Inferior parietal cortex (tissue), 1 donor: ENCODE data around the gene PLEKHA4.

Source experiments
- DNase-seq: peaks from one replicate; pipeline ENCODE4 v3.0.0-alpha.2; 2016; ENCODE audit errors: extremely low spot score

Gene PLEKHA4

GRCh38 chr19:48833049-48833448 lies 35.4 kb downstream of the PLEKHA4 start:
- DNase-seq = no peak

DNA sequence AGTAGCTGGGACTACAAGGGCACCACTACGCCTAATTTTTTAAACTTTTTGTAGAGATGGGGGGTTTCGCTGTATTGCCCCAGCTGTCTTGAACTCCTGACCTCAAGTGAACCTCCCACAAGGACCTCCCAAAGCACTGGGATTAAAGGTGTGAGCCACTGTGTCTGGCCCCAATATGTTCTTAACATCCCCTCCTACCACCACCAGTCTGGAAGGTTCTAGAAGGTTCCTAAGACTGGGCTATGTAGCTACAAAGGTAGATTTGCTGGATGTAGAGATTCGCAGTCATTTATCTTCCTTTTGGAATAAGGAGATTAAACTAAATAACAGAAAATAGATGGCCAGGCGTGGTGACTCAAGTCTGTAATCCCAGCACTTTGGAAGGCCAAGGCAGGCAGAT lies 37.5 kb downstream of the PLEKHA4 start:
- no peak for DNase-seq

DNA sequence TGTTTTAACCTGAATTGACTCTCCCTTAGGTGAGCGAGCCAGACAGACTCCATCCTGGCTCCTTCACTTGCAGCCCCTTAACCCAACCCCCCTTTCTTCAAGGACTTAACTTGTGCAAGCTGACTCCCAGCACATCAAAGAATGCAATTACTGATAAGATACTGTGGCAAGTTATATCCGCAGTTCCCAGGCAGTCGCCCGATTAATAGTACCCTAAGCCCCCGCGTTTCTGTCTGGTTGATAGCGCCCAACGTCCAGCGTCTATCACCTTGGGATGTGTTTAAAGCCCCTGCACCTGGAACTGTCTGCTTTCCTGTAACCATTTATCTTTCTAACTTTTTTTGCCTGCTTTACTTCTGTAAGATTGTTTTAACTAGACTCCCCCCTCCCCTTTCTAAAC lies 38.3 kb downstream of the PLEKHA4 start:
- DNase-seq = no peak

DNA sequence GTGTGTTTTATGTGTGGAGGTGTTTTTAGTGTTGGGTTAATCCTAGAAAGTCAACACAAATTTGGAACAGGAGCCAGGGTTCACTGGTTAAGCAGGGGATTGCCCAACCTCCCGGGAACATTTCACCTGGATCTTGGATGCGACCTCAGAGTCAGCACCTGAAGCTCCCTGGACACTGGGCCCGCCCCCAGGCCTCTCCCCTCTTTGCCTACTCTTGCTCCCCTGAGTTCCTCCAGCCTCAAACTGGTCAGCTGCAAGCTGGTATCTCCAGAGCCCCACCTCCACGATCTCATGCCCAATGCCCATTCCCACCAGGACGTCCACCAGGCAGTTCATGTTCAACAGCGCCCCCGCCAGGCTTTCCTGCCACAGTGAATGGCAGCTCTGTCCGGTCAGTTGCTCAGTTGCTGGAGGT lies 41.8 kb downstream of the PLEKHA4 start:
- DNase-seq = no peak

- DNase-seq = no peak
Measured at GRCh38 chr19:48822514-48822913, 45.9 kb downstream of the PLEKHA4 start.

- no peak for DNase-seq
Measured at GRCh38 chr19:48821633-48822032, 46.8 kb downstream of the PLEKHA4 start.

- DNase-seq = no peak
Measured at GRCh38 chr19:48819366-48819816, 49.0 kb downstream of the PLEKHA4 start.

- no peak for DNase-seq
Measured at GRCh38 chr19:48818234-48818820, 50.1 kb downstream of the PLEKHA4 start.

DNA sequence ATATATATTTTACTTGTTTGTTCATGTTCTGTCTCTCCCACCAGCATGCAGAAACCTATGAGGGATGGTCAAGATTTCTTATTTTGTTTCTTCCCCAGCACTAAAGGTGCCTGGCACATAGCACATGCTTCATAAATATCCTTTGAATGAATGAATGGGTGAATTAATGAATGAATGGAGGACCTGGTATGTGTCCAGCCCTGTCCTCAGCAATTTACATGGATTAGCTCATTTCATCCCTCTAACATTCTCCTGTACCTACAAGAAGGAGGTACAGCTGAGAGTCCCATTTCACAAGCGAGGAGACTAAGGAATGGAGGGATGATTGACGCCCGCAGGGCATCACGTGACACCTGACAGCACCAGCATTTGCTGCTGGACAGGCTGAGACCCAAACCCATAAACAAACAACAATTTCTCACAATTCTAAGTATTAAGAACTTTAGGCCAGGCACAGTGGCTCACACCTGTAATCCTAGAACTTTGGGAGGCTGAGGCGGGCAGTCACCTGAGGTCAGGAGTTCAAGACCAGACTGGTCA lies 50.8 kb downstream of the PLEKHA4 start:
- DNase-seq = no peak

DNA sequence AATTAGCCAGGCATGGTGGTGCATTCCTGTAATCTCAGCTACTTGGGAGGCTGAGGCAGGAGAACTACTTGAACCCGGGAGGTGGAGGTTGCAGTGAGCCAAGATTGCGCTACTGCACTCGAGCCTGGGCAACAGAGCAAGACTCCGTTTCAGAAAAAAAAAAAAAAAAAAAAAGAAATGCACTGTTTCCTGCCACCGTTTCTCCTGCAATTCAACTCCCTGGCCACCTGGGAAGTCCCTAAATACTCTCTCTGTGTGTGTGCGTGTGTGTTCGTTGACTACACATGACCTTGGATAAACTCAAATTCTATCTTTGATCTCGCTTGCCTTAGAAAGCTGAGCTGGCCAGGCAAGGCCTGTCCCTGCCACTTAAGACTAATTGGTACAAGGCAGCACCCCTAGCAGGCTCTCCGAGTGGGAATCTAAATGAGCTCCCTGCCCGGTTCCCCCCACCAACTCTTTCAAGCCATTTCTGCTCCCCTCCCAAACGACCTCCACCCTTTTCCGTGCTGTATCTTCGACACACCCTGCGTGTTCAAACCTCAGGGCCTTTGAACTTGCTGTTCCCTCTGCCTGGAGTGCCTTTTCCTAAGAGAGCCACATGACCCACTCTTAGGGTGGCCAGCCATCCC lies 52.4 kb downstream of the PLEKHA4 start:
- no peak for DNase-seq

DNA sequence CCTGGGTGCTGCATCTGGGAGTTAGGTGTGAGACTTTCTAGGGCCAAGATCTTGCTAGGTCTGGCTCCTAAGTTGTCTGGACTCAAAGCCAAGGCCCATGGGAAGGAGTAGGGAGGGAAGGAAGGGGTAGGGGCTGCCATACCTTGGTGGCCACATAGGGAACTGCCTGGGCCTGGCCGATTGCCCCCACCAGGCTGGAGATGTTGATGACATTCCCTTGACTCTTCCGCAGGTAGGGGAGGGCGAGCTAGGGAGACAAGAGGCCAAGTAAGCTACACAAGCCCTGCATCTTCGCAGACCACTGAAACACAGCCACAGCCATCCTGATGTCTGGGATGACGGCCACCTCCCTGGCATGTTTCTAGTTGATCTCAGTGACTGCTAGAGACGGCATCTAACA lies 53.5 kb downstream of the PLEKHA4 start:
- no peak for DNase-seq

- no peak for DNase-seq
Measured at GRCh38 chr19:48813123-48813913, 55.1 kb downstream of the PLEKHA4 start.

- DNase-seq = peak; percentile 42
Measured at GRCh38 chr19:48812094-48812929, 56.1 kb downstream of the PLEKHA4 start.

- no peak for DNase-seq
Measured at GRCh38 chr19:48810151-48810550, 58.3 kb downstream of the PLEKHA4 start.

DNA sequence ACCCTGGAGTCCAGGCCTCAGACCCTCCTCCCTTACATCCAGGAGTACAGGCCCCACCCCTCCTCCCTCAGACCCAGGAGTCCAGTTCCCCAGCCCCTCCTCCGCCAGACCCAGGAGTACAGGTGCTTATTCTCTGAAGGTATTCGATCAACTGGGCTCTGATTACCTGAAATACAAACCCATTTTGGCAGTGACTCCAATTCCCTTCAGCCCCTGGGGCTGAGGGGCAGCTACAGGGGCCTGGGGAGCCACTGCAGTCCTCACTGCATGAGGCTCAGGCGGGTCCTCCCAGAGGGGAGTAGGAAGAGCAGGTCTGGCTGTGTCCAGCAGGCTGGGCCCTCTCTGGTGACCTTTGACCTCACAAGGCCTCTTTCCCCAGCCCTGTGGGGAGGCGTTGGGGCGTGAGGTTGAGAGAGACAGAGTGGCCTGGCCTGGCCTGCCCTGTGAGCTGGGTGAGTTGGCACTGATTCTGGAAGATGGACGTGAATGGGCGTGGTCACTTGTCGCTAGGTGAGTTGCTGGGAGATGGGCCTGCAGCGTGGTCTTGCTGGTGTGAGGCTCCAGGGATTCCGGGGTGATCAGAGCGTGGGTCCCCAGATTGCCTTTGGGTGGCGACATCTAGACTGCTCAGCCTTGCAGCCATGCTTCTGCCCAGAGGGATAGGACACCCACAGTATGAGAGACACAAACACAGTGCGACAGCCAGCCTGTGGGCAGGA lies 60.7 kb downstream of the PLEKHA4 start:
- no peak for DNase-seq

DNA sequence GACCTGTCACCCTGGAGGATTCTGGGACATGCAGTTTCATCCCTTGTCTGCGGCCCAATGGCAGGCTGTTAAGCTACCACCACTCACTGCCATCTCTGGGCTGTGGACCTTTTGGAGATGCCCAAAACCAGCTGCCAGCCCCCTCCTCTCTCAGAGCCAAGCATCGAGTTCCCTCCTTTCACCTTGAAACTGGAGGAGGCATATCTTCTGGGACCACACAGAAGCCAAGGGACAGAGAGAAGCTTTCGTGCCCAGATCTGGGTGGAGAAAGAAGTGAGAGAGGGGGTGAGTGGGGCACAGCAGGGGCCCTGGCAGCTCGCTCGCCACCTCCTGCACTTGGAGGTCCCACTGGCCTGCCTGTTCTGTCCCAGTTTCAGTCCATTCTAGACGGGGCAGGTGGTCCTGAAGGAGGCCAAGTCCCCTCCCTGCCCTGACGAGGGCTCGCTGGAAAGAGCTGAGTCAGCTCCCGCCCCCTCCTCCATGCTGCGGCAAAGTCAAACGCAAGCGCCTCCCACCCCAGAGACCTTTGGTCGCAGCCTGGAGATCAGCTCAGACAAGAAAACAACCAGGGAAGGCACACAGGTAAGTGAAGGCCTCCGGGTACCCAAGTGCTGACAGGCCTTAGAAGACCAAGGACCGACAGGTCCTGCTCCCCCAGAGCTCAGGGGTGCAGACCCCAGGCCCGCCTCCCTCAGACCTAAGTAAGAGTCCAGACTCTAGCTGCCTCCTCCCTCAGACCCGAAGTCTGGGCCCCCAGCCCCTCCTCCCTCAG lies 61.4 kb downstream of the PLEKHA4 start:
- DNase-seq = no peak

- DNase-seq = peak; percentile 75
Measured at GRCh38 chr19:48806518-48806817, 61.9 kb downstream of the PLEKHA4 start.

GRCh38 chr19:48805452-48805851 lies 63.0 kb downstream of the PLEKHA4 start:
- DNase-seq = no peak

- DNase-seq = no peak
Measured at GRCh38 chr19:48804496-48804895, 63.9 kb downstream of the PLEKHA4 start.

DNA sequence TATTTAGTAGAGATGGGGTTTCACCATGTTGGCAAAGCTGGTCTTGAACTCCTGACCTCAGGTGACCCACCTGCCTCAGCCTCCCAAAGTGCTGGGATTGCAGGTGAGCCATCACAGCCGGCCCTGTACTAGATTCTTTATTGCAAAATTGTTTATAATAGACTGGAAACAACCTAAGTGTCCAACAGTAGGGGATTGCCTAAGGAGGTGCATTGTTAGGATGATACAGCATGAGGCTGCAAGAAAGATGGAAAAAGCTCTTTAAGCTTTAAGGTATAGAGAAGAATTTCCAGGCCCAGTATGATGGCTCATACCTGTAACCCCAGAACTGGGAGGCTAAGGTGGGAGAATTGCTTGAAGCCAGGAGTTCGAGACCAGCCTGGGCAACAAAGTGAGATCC lies 65.8 kb downstream of the PLEKHA4 start:
- no peak for DNase-seq
